GM18861 (cell line): ENCODE measurements around the gene AGBL4.

Experiments used
- ATAC-seq: cut with Tn5 transposase; IDR thresholded peaks from one replicate; pipeline ENCODE4 v1.9.1; 2021; ENCODE audit not compliant: unreplicated experiment

Gene AGBL4

DNA sequence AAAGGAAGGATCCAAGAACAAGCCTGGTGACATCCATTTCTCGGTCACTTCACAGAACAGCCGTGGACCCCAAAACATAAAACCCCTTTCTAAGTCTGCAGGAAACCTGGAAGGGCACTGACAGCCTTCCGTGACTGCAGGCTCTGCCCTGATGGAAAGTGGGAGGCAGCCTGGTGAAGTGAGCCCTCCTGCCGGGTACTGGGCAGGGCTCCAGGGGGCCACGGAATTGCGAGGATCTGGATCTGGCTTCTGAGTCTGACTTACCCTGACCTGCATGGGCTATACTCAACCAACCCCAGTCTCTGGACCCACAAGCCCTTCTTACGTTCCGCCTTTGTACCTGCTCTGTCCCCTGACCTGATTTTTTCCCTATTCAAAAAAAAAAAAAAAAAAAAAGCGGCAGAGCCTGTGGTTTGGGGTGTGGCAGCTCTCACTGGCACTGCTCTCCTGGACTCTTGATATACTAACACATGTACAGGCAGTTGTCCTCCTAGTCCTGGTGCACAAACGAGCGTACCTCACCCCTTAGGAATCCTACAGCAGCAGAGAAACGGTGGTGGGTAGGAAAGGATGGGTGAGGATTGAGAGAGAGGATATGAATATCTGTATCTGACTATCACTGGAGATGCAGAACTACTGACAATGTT is 1330.0 kb downstream of the AGBL4 start:
- no peak for ATAC-seq

DNA sequence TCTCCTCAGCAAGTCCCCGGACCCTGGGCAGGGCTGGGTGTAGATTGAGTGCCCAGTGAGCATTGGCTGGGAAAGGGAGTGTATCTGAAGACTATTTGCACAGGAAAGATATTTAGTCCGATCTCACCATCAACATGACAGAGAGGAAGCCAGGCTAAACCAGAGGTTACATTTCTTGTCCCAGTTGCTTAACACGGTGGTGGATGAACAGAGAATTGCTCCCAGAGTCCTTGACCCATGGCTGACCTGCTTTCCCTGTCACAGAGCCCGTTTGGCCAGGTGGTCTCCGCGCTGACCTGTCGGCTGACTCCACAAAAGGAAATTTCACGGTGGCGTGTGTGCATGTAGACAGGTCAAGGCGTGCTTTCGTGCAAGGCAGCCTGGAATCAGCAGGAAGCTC is 1330.6 kb downstream of the AGBL4 start:
- ATAC-seq, result no peak

DNA sequence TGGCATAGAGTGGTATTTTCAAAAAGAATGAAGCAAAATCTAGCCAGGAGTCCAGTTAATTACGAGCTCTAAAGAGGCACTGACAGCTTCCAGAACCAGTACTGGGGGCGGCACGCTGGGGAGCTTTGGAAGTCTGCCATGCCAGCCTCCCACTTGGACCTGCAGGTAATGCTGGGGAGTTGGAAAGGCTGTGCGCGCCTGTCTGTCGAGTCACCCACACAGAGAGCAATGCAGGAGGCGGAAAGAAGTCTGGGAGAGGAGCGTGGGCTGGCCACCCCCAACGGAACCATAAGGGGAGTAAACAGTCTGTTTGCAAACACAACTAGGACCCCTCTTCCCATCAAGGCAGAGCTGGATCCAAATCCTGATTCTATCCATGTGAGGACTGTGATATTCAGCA is 1331.5 kb downstream of the AGBL4 start:
- ATAC-seq, result no peak

DNA sequence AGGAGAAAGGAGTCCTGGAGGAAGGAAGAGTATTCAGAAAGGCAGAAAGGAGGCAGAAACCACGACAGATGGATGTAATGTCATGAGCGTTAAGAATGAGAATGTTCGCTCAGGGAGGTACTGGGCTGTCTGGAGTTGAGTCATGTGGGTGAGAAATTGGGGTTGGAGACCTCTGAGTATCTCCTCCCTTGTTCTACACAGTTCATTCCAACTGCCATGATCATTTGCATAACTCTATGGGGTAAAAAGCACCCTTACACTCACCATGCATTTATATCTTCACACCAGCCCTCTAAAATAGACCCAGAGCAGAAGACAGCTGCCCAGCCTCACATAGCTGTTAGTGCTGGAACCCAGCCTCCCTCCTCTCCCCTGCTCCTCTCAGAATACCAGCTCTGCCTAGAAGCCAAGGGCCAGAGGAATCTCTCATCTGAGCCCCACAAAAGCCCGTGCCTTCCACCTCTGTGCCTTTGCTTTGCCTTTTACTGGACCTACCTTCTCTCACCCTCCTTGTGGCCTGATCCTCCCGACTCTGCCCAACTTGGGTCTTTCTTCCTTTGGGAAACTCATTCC is 1332.2 kb downstream of the AGBL4 start:
- peak; percentile 70 for ATAC-seq

DNA sequence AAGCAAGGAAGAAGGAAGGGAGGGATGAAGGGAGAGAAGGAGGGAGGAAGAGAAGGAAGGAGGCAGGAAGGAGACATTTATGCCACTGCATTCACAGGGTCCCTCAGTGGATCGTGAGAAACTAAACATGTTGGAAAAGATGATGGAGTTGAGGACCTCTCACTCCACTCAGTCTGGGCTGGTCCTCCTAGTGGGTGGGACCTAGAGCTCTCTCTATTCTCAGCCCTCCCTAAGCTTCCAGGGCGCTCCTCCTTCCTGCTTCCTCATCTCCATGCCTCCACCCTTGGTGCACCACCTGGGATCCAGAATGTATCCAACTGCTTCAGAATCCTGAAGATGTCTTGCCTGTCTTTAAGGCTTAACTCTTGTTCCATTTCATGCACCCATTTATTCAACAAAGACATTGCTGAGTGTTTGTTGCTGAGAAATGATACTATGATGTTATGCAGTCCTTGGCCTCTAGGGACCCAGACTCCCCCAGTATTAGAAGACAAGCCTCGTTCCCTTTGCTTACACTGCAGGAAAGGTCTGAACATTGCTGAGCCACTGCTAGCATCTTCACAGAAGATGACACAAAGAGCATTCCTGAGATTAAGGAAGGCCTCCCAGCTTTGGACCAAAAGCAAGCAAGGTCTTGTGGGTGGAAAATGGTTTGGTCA is 1335.5 kb downstream of the AGBL4 start:
- no peak for ATAC-seq

DNA sequence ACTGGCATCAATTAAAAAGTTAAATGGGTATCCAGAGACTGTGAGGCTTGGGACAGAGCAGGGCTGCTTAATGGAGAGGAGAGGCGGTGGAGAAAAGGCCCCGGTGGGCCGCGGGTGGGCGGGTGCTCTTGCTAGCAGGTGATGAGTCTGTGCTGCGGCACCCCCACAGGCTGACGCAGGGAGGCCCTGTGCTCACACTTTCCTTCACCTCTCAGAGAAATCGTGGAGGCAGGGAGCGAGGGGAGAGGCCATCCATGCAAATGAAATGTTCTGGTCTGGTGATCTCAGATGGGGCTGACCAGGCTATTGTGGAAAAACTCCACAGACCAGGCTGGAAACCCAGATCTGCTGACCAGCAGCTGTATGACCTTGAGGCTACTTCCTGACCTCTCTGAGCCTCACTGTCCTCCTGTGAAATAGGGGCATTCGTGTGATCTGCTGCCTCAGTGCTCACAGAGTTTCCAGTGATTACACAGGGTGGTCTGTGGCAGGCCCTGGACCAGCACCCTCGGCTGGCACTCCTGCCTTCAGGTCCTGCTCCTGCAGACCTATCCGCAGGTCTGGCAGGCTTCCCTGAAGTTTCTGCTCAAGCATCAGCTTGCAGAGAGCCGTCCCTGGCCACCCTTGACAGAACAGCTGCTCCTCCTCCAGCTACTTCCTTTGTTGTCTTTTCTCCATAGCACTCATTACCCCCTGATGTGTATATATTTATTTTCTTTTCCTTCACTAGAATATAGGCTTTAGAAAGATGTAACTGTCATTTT is 1336.3 kb downstream of the AGBL4 start:
- no peak for ATAC-seq

DNA sequence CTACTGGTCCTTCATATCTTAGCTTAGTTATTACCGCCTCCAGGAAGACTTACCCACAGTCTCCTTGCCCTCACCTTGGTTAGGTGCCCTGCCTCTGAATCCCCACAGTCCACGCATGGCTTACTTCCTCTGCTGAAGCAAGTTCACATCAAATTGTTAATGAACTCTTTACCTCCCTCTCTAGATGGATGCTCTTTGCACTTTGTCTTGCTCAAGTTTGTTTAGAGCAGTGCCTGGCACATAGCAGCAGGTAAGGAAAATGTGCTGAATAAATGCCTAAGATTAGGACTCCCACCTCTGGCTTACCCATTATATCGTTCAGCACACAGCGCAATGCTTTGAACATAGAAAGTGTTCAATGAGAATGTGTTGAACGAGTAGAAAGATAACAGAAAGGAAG is 1337.6 kb downstream of the AGBL4 start:
- no peak for ATAC-seq

DNA sequence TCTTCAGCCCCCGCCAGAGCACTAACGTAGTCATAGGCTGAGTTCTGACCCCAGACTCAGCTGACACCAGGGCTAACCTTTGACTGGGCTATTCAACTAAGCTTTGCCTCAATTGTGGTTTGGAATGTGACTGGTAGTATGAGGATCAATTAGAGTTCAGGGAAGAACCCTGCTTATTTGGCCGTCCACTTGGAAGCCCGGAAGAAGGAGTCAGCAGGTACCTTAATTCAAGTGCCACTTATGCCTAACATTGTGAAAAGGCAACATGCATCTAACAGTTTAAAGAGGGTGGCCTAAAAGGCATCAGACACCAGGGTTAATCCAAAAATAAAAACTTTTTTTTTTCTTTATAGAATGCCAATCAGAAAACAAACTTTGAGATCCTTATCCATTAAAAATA is 1339.4 kb downstream of the AGBL4 start:
- ATAC-seq, result no peak

DNA sequence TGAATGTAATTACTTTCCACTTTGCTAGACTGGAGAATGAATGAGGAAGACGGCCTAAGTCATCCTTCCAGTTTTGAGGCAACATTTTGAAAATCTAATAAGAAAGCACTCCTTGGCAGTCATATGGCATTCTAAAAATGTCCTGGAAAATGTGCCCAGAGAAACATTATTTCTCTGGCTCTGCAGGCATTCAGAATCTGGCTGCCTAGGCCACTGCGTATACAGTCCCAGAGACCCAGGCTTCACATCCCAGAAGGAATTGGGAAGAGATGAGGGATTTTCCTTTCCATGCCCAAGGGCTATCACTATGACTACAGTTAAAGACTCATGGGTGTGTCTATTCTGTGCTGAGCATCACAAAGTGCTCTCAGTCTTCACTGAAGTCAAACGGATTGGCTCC is 1339.9 kb downstream of the AGBL4 start:
- ATAC-seq, result no peak

DNA sequence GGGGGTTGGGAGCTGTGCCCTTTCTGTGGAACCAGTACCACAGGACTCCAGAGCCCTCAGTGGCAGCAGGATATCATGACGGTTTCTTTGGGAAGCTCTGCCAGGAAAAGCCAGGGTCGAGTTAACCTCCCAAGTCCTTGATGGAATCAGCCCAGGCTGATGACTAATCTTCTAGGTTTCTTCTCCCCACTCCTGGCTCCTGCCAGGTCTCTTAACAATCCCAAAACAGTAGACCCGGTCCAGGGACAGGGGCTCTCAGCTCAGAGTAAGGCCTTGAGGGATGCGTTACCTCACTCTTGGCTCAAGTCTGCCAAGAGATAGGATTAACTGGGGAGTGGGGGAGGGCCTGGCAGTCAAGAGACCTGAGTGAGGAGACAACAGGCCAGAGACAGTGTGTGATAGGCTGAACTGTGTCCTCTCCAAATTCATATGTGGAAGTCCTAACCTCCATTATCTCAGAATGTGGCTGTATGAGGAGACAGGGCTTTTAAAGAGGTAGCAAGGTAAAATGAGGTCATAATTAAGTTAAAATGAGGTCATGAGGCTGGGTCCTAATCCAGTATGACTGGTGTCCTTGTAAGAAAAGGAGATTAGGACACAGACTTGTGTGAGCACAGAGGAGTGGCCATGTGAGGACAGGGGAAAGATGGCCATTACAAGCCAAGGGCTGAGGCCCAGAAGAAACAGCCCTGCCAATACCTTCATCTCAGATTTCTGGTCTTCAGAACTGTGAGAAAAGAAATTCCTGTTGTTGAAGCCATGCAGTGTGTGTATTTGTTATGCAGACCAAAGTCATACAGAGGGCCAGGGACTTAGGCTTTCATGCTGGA is 1342.1 kb downstream of the AGBL4 start:
- no peak for ATAC-seq

DNA sequence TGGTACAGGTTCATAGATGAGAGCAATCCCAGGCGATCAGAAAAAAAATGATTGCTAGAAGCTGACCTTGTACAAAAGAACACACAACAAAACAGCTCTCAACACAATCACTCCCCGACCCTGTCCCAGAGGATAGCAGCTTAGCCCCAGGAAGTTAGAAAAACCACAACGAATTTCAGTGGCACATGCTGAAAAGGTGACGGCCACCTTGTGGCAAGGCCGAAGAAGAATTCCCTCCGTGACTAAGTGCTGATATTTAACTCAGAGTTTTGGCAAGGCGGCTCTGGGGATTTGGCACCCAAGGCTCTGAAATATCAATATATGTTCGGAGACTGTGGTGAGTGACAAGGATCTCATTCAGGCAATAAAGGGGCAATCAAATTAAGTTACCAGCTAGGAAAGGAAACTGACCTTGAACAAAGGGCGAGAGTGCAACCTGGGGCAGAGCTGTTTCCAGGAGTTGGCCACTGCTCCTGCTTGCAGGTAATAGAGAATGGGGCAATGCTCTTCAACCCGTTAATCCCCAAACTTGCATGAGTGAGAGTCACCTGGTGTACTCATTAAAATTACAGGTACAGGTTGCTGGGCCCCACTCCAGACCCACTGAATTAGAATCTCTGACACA is 1343.2 kb downstream of the AGBL4 start:
- no peak for ATAC-seq

DNA sequence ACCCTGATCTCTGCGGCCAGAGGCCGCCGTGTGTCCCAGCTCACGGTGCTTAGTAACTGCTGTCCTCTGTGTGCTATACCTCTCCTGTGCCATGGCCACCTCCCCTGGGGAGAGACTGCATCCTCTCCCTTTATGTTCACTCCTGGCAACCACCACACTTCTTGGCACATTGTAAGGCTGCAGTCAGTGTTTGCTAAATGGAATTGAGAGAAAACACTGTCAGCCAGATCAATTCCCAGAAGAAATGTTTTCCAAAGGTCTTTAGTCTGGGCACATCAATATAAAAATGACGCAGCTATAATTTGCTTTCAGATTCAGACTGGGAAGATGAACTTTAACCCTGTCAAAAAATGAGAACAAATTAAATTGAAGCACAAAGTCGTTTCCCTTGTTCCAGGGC is 1343.9 kb downstream of the AGBL4 start:
- ATAC-seq, result no peak

DNA sequence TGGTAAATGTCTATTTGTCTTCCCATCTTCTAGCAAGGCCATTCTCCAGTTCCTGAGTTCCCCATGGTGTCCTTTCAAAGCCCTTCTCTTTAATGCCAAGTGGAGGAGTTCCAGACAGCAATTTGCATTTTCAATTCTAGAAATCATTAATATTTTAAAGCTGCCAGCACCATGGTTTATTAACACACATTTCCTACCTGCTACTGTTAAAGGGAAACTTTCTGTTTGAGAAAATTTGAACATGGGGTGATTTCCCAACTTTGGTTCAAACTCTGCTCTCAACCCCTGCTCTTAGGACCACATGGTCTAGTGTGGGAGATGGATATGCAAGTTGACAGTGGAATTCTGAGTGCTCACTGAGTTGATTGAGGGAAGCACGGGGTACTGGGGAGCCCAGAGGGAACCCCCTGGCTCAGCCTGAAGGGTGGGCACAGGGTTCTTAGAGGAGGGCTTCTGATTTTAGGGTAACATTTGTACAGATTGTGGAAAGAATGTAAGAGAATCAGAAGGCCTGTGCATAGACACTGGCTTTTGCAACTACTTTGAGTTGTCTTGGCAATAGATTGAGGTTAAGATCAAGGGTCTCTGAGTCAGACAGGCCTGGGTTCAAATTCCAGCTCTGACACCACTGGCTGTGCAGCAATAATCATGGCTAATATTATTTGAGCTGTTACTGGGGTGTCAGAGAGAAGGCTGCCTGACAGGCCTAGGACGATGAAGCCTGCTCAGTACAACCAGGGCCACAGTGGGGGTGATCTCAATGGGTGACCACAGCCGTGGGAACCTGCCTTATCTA is 1344.8 kb downstream of the AGBL4 start:
- peak; percentile 45 for ATAC-seq

DNA sequence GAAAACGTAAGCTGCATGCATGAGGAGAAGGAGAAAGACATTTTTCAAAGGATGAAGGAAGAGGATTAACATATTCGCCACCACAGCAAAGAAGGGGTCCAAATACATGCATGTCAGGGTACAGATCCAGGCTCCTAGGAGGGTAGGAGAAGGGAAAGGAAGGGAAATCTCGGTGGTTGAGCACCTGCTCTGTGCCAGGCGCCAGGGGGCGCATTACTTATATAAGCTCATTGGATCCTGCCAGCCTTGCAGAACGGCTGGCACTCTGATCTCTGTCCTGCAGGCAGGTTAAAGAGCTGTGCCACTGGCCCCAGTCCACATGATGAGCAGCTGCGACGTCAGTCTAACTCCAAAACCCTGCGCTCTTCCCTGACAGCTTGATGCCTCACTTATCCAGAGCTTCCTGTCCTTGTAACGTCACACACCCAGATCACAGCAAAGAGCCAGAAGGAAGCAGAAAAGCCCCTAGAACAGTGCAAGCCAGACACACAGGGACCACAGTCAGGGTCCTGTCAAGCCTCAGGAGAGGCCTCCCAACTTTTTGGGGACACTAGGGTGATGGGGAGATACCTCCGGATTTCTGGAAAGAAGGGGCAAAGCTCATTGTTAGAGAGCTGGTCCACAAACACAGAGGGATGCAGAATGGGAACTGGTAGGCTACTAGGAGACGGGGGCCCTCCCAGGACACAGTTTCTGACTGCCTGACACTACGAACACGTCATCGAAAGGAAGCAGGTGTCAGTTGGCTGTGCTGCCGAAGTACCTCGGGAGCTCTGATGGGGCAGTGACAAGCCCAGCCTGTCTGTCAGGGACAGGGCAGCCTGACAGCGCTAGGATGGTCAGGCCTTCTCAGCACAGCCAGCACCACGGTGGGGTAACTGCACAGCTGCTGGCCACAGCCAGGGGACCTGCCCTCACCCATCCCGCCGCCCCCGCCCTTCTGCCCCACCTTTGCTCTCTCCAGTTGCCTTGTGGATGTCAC is 1346.2 kb downstream of the AGBL4 start:
- ATAC-seq, result peak; percentile 38

DNA sequence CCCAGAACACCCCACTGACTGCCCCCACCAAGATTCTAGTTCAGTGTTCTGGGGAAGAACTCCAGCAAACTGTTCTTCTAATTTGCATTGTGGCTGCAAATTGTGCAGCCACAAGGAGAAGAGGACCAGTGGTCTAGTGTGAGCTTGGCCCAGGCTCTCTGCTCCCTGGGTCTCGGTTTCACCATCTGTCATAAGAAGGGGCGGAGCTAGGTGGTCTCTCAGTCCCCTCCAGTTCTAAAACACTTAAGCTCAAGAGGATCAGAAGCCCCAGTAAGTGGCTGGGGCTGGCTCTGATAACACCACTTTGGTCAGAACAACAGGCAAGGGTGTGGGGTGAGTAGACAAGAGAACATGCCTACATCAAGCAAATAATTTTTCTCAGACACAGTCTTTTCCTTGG is 1346.9 kb downstream of the AGBL4 start:
- no peak for ATAC-seq

DNA sequence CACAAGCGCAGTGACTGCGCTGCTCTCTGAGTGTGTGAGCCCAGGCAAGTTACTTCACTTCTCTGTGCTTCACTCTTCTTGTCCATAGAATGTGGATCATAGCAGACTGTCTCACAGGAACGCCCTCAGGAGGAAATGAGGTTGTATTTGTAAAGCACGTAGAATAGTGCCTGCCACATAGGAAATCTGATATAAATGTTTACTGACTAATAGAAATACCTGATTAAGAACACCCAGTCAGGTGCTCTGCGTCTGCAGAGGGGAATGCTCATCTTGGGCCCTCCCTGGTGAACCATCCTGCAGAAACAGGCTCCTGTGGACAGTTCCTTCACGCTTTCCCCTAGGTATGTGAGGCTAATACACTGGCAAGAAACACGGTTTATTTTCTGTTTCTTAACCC is 1347.4 kb downstream of the AGBL4 start:
- no peak for ATAC-seq

DNA sequence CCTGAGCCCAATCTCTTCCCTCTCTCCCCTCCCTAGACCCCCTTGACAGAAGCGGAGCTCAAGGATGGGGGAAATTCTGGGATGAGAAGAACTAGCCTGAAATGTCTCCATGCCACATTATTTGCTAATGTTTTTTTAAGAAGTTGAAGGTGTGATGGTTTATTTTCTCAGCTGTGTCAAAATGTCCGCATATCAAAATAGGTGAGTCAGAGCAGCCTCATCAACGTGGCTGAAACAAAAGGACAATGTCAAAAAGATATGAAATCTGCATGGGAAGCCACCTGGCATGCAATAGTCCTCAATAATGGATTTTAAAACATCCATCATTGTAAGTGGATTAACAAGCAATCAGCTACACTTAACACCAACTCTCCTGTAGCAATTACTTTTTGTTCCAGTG is 1348.5 kb downstream of the AGBL4 start:
- no peak for ATAC-seq

DNA sequence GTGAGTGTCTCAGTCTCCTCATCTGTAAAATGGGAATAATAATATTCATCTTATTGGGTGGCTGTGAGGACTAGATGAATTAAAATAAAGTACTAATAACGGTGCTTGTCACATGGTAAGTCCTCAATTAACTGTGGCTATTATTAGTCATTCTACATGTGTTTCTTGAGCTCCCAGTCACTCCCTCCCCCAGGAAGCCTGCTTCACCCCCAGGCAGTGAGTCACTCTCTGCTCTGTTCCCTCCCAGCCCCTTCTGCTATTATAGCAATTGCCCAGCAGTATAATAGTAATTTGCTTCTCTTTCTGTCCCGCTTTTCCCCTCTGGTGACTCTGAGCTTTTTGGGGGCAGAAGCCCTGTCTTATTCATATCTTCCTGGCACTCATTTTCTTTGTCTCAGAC is 1349.1 kb downstream of the AGBL4 start:
- no peak for ATAC-seq
